D721Med (cell line): Measurements from ENCODE around the gene SLC35F4.

Source experiments
- DNase-seq: peaks from one replicate; pipeline ENCODE4 v3.0.0; 2011; ENCODE audit warnings: low spot score; ENCODE audit not compliant: insufficient read length
- FAIRE-seq: peaks from 2 replicates; lab custom pipeline; 2011; peaks lifted over from hg19 to GRCh38; lab: Jason Lieb, UNC
- CTCF ChIP-seq: IDR thresholded peaks from 2 replicates; pipeline ENCODE4 v1.5.1; 2012; ENCODE audit warnings: mild to moderate bottlenecking, control low read depth; ENCODE audit not compliant: insufficient read depth; ENCODE audit errors: missing control alignments

Gene SLC35F4

DNA sequence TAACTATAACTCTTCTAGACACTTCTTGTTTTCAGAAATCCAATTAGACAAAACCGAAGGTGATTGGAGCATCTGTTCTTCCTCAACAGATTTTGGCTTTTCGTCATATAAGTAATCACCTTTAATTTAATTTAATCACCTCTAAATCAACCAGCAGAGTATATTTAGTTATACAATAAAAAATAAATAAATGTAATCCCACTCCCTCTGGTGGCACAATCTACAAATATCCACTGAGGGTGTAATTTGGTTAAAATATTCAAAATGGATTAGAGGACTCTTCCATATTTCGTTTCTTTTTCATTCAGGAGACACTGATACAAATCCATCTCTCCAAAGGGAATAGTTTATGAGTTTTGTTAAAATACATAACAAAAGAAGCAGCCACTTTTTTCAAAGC is 18.3 kb upstream of the SLC35F4 start:
- DNase-seq (no peak), FAIRE-seq (no peak)
- peak; percentile 12 for TF ChIP-seq CTCF

- TF ChIP-seq CTCF, result no peak
- FAIRE-seq (no peak), DNase-seq (no peak)
Observed at GRCh38 chr14:57883061-57883460, 17.2 kb upstream of the SLC35F4 start.

GRCh38 chr14:57879516-57879915 is 13.6 kb upstream of the SLC35F4 start:
- no peak for TF ChIP-seq CTCF
- FAIRE-seq (no peak), DNase-seq (no peak)

- DNase-seq, result no peak
- no peak for FAIRE-seq
Observed at GRCh38 chr14:57875985-57876384, 10.1 kb upstream of the SLC35F4 start.

DNA sequence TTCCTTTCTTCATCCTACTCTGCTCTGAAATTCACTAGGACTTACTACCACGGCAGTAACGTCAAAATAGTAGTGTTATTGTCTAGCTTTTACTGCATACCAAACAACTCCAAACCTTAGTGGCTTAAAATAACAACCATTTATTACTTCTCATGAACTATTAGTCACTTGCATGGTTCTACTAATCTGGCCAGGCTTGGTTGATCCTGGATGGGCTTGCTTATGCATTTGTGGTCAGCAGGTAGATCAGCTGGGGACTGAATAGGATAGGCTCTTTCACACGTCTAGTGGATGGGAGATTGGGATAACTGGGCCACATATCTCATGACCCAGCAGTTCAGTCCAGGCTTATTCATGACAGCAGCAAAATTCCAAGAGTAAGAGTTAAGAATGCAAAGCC is 9.4 kb upstream of the SLC35F4 start:
- TF ChIP-seq CTCF, result no peak
- FAIRE-seq (no peak), DNase-seq (no peak)

More at GRCh38 chr14:57875985-57876384, 10.1 kb upstream of the SLC35F4 start:
- TF ChIP-seq CTCF, result no peak

GRCh38 chr14:57871459-57872080 is 5.7 kb upstream of the SLC35F4 start:
- FAIRE-seq, result peak; percentile 32
- no peak for DNase-seq
- TF ChIP-seq CTCF, result peak; percentile 60

- DNase-seq, result no peak
- FAIRE-seq, result no peak
- TF ChIP-seq CTCF, result no peak
Observed at GRCh38 chr14:57870686-57871457, 5.0 kb upstream of the SLC35F4 start.
